GM10847 (cell line): ENCODE data around the gene CRB2.

Experiments
- POLR2A ChIP-seq: IDR thresholded peaks from 2 replicates; pipeline ENCODE4 v1.6.1; 2011; ENCODE audit not compliant: insufficient read length; ENCODE audit errors: extremely low read depth

The CRB2 gene

DNA sequence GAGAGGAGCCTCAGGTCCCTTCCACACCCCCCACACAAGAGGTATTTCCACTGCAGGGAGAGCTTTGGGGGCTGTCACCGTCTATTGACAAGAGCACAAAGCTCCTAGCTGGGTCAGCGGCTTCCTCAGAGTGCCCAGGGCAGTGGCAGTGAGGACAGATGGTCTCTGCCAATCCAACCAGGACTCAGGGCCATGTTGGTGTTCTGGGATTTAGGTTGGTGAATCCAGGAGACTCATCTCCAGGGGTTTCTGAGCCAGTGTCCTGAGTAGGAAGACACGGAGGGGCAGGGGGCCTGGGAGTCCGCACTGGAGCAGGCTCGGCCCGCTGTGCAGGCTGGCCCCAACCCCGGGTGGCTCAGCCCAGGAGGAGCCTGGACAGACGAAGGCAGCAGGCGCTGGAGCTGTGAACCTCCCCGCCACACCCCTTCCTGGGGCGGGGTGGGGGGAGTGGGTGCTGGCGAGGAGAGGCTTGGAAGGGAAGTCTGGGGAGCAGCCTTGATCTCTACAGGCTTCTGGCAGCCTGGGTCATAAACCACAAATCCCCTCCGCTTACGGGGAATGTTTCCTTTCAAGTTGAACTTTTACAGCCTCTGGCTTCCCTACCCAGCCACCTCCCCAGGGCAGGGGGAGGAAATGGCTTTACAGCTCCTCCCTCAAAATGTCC lies 19.6 kb downstream of the CRB2 start:
- no peak for TF ChIP-seq POLR2A

DNA sequence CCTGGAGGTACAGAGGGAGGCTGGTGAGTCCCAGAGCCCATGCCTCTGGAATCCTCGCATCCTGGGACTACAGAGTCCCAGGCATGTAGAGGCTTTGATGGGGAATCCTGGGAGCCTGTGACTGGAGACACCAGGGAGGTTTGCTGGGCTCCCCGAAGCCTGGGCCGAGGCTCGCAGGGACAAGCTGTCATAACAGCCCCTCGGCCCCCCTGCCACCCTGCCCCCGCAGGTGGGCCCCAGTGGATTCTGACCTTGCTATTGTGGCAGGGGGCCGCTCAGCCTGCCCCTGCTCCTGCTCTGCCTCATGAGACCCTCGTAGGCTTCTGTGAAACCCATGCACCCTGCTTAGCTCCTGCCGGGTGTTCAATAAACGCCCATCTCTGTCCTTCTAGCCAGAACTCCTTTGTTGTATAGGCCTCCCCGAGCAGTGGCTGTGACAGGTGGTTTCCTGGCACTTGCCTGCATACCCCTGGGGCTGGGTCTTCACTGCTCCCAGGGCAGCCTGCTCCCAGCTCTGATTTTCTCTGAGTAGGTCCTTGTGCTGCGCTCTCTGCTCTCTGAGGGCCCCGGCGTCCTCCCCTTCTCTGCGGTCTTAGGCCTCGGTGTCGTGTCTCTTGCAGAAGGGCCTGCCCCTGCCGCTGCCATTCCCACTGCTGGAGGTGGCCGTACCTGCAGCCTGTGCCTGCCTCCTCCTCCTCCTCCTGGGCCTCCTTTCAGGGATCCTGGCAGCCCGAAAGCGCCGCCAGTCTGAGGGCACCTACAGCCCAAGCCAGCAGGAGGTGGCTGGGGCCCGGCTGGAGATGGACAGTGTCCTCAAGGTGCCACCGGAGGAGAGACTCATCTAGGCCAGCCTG lies 20.4 kb downstream of the CRB2 start:
- no peak for TF ChIP-seq POLR2A

DNA sequence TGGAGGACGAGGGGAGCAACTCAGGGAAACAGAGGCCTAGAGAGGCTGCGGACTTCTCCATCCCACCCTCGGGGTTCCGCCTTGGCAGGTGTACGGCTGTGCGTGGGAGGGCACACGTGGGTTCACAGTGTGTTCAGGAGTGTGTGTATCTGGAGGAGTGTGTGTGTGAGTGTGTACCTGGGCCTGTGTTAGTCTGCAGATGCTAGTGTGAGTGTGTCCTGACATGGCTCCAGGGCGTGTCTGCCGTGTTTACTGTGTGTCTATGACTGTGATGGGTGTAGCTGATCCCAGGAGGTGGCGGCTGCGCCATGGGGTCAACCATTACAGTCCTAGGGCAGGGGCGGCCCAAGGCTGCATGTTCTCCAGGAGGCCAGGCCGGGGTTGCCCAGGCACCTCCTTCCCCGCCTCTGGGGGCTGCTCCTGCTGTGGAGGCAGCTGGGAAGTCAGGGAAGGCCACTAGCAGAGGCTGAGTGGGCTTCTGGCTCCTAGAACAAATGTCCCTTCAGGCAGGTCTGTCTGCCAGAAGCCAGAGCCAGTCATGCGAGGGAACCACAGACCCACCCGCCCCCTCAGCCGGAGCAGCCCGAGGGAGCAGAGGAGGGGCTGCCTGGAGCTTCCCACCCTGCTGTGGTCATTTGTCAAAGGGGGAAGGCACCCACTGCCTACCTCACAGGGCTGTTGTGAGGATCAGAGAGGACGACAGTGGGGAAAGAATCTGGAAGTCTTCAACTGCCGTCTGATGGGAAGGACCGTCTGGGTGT lies 21.4 kb downstream of the CRB2 start:
- no peak for TF ChIP-seq POLR2A

DNA sequence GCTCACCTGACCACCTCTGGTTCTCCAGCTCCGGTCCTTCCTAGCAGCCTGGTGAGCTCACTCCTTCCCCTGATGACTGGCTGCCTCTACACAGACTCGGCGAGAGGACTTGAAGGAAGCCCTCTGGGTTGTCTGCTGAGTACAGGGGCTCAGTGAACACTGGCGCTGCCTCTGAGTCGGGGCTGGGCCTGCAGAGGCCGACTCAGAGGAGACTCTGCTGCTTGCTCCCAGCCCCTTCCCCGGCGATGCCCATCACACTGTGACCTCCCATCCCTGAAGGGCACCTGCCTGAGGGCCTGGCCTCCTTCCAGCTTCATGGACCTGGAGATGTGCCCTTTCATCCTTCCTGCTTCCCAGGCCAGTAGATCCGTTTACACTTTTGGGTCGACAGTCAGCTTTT lies 22.0 kb downstream of the CRB2 start:
- no peak for TF ChIP-seq POLR2A

DNA sequence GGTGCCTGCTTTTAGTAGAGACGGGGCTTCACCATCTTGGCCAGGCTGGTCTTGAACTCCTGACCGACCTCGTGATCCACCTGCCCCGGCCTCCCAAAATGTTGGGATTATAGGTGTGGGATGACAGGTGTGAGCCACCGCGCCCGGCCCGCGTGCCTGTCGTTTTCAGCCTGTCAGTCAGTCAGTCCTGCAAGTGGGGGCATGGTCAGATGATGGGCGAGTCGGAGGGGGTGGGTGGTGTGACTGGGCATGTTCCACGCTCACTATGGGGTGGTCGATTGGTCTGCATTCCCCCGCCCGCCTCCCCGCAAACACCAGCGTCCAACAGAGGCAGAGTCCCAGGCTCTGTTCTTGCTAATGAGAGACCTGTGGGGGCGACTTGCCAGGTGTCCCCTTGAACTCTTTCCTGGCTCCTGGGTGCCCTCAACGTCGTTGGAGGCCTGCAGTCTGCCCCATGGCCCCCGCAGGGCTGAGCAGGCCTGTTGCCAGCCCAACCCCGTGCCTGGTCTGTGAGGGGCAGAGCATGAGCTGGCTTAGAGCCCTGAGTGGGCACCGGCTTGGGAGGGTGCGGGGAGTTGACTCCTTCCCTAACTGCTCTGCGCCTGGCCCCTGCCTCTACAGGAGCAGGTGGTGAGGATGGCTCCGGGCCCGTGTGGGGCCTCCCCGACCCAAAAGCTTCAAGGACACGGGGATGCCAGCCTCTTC lies 23.1 kb downstream of the CRB2 start:
- no peak for TF ChIP-seq POLR2A

DNA sequence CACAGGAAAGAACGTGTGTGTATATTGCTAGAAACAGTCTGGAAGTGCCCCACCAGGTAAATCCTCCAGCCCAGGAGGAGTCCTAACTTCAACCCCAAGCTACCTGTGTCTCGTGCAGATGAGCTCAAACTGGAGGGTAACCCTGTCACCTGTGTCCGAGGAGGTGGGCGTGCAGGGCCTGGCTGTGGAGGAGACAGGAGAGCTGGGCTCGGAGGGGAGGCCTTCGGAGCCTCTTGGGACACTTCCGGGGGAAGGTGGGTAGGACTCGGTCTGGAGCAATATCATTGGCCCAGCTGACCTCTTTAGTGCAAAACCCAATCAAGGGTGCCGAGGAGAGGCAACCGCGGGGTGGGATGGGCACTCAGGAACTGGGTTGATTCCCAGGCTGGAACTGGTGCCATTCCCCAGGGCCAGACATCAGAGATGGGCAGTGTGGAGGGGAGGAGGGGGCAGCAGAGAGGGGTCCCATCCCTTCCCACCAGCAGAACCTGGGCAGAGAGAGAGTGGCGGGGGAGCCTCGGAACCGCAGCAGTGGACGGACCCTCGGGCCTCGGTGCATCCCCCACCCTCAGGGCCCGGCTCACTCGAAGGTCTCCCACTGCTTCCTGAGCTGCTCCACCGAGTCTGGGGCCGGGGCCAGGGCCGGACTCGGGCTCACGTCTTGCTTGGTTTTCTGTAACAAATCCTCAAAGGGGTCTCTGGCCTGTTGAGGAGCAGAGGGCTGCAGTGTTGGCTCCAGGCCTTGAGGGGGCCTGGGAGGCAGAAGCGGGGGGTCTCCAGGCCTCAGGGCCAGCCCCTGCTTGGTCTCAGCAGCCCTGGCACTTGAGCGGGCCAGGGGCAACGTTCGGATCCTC lies 25.1 kb downstream of the CRB2 start:
- no peak for TF ChIP-seq POLR2A

DNA sequence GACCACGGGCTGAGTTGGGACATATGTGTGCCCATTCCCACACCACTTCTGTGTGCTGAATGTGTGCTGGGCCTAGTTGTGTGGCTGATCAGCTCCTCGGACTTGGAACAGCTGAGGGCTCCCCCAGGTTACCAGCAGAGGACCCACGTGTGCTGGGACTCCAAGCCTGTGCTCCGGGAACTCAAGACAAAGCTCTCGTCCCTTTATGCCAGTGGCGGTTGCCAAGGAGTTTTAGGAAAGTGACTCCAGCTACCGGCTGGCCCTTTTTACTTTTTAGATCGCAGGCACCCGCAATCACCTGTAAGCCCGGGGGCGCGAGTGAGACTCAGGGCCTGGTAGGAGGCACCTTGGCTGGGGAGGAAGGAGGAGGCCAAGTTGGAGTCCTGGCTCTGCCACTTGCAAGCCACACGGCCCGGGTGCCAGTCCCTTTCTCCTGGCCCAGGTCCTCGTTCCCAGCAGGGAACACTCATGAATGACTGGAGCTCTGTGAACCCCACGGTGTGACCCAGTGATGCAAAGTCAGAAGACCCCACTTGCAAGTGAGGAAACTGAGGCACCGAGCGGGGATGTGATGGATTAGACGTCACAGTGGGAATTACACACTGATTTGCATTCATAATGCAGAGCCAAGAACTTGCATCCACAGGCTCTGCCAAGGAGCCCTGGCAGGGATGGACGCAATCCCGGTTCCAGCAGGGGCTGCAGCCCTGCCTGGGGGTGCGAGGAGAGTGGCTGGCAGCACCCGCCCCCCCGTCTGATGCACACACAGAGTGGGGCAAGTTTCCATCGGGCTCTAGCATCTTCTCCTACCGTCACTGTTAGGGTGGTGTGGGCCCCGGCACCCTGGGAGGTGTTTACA lies 26.9 kb downstream of the CRB2 start:
- TF ChIP-seq POLR2A: no peak

DNA sequence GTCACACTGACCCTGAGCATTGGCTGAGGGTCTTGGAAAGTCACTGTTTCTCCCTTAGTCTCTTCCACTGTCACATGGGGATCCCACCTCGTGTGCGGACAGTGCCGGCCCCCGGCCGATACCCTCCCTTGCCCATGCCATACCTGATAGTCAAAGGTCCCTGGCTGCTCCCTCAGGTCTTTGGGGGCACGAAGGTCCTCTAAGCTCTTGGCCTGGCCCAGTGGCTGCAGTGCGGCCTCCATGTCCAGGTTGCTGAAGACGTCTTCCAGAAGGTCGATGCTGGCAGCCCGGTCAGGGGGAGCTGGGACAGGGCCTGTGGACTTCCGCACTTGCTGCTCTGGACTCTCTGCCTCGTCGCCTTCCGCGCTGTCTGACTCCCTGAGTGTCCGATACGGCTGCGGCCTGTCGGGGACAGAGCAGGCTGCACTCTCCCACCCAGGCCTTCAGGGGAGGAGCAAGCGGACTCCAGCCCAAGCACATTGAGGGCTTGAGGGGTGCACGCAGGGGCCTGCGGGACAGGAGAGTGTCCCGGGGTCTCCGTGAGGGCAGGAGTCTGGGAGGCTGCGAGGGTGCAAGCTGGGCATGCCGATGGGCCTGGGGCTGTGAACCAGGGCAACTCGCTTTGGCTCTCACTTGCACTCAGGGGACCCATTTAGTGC lies 27.6 kb downstream of the CRB2 start:
- TF ChIP-seq POLR2A: no peak

DNA sequence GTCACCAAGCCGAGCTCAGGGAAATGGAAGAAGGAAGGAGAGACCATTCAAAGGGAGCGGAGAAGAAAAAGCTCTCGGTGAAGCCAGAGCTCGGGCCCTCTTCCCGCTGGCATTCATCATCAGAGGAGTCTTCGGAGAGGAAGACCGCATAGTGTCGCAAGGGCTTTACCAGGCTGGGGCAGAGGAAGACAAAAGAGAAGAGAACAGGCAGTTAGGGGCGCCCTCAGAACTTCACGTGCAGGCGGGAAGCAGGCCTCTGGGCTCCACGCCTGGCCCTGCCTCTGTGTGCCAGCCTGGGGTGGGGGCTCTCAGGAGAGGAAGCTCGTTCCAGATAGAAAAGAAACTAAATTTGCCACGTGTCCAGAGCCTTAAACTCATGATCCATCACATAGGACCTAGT lies 31.7 kb downstream of the CRB2 start:
- TF ChIP-seq POLR2A: no peak

DNA sequence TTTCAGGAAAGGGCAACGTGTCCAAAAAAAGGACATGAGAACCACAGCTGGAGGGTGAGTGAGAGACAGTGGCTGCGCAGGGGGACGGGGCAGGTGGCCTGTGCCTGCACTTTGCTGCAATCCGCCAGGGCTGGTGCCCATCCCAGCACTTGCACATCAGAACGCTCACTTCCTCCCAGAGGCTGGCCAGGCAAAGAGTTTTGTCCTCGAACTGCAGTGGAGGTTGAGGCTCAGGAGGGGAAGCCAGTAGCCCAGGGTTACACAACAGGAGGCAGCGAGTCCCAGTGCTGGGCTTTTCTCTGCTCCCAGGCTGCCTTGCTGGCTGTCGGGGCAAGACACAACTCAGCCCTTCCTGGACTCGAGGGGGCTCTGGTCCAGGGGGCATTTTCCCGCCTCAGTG lies 33.1 kb downstream of the CRB2 start:
- no peak for TF ChIP-seq POLR2A

DNA sequence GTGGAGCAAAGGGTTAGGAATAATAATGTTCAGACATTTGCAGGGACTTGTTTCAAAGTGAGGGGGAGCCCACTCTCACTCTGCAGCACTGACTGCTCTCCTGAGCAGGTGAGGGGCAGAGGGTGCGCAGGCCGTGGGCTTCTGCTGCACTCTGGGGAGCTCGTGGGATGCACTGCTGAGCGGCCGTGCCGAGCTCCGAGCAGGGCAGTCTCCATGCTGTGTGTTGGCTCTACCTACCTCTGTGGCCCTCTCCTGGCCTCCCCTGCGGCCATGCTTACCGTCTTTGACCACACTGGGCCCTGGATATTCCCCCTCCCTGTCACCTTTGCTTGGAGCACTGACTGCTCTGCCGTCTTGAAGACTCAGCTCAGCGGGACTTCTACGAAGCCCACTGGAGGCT lies 33.7 kb downstream of the CRB2 start:
- no peak for TF ChIP-seq POLR2A

DNA sequence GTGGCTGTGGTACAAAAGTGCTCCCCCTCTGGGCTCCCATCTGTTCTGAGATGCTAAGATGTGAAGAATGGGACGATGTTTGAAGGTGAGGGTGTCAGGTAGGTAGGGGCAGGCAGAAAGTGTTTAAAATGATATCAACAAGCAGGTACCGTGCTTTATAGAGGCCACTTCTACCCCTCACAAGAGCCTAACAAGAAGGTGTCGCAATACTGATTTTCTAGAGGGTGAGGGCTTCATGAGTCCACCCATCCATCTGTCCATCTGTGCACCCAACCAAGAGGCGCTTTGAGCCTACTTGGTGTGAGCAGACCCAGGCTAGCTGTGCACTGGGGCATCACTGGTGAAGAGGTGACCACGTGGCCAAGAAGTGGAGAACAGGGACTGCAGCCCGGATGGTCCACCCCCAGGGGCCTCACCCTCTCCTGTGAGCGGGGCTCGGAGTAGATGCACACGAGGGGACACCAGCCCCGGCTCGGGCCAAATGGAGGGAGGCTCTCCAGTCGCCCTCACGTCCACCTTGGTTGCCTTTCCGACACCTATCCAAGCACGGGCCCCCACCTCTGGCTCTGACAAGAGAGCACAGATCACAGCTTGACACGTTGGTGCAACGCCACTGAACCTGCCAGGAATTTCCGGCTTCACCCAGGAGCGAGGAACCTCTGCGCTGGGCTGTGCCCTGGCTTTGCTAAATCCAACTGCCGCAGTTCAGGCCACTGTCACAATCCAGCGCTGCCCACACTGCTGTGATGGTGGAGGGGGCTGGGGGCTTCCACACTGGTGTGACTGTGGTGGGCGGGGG lies 34.5 kb downstream of the CRB2 start:
- TF ChIP-seq POLR2A: no peak
